K562 (cell line): ENCODE results near the gene DYNC1H1. TPM values are rescaled to one million over a fixed set of nuclear protein-coding genes. Genes with fewer than 3 reads are reported as not detected.

Experiments used
- ATAC-seq: fragments of 200-7000 bp; cut with Tn5 transposase; 3 replicates; pipeline ENCODE4 v1.9.1; 2020; ENCODE audit warnings: moderate library complexity
- BruUV-seq: library from RNA; stranded (reverse); fragments of 400-500 nt; replicated peaks from 2 replicates; lab custom pipeline; 2021; lab: Mats Ljungman, UMichigan
- CTCF ChIA-PET: fragments of 300-600 bp; formaldehyde crosslinking; extraction: SDS; loops from one replicate; lab custom pipeline; 2021; ENCODE audit warnings: low intra/inter-chr PET ratio; lab: Yijun Ruan, JAX
- POLR2A ChIA-PET: fragments of 300-600, 350-650 bp; sonication (Branson Sonifier 250); formaldehyde crosslinking; extraction: SDS; loops from one replicate; lab custom pipeline; 2021; ENCODE audit warnings: antibody characterized with exemption, inconsistent platforms; lab: Yijun Ruan, JAX
- DNase-seq, 4 experiments: peaks; one replicate each; pipeline versions ENCODE4 v3.0.0 to v3.0.0-alpha.2; 2011 to 2018; ENCODE audit warnings: low spot score in 3 of 4, mixed read lengths in 3 of 4; ENCODE audit errors: extremely low read depth in 1 of 4
- FAIRE-seq: peaks from 2 replicates; lab custom pipeline; 2011; peaks lifted over from hg19 to GRCh38; lab: Jason Lieb, UNC
- H2AFZ ChIP-seq: 2 replicates; pipeline ENCODE4 v1.6.0; 2011; ENCODE audit warnings: low read depth, low read length, control low read depth, inconsistent platforms
- H3K27ac ChIP-seq: fragments of 200-600 bp; 3 replicates; pipeline ENCODE4 v1.8.0; 2011; ENCODE audit warnings: low read depth, mild to moderate bottlenecking, control low read depth, inconsistent platforms, low read length, moderate library complexity, mixed read lengths; ENCODE audit errors: extremely low read depth
- H3K27me3 ChIP-seq, 2 experiments: fragments of 300-600 bp in 1 of 2; 2 replicates in 1 of 2; 3 replicates in 1 of 2; pipeline versions ENCODE4 v1.6.0 to v1.8.0; 2011; ENCODE audit warnings: inconsistent platforms in 2 of 2, low read length in 2 of 2, mild to moderate bottlenecking in 1 of 2, mixed read lengths in 1 of 2, moderate library complexity in 1 of 2; ENCODE audit not compliant: control insufficient read depth in 2 of 2, insufficient read depth in 2 of 2
- H3K36me3 ChIP-seq: fragments of 300-600 bp; 3 replicates; pipeline ENCODE4 v1.8.0; 2011; ENCODE audit warnings: mild to moderate bottlenecking, low read length, inconsistent platforms; ENCODE audit not compliant: control insufficient read depth, insufficient read depth
- H3K4me1 ChIP-seq, 2 experiments: fragments of 200-600 bp in 1 of 2; replicated peaks in 1 of 2; 2 replicates in 1 of 2; 3 replicates in 1 of 2; pipeline versions ENCODE4 v1.5.1 to v1.8.0; 2011; ENCODE audit warnings: inconsistent platforms in 2 of 2, low read length in 2 of 2, mild to moderate bottlenecking in 1 of 2, mixed read lengths in 1 of 2, moderate library complexity in 1 of 2; ENCODE audit not compliant: control insufficient read depth in 2 of 2, insufficient read depth in 2 of 2
- H3K4me2 ChIP-seq: 2 replicates; pipeline ENCODE4 v1.6.1; 2011; ENCODE audit warnings: low read length, control low read depth, inconsistent platforms, mixed read lengths; ENCODE audit not compliant: insufficient read depth
- H3K4me3 ChIP-seq: fragments of 200-600 bp; sonication (generic), shearing (Covaris generic); 2 replicates; pipeline ENCODE4 v1.5.1; 2016; ENCODE audit warnings: control low read depth, inconsistent platforms
- H3K79me2 ChIP-seq: fragments of 200-600 bp; 3 replicates; pipeline ENCODE4 v1.8.0; 2011; ENCODE audit warnings: low read length, inconsistent platforms; ENCODE audit not compliant: control insufficient read depth, insufficient read depth
- H3K9ac ChIP-seq, 2 experiments: 2 replicates each; pipeline versions ENCODE4 v1.6.0 to v1.6.1; 2011; ENCODE audit warnings: low read depth in 2 of 2, low read length in 2 of 2, control low read depth in 1 of 2, inconsistent platforms in 1 of 2, mild to moderate bottlenecking in 1 of 2, mixed read lengths in 1 of 2; ENCODE audit not compliant: insufficient read depth in 1 of 2
- H3K9me1 ChIP-seq: one replicate; pipeline ENCODE4 v1.6.0; 2011; ENCODE audit warnings: inconsistent platforms, mild to moderate bottlenecking, low read length, moderate library complexity; ENCODE audit not compliant: control insufficient read depth, insufficient read depth
- H3K9me3 ChIP-seq: replicated peaks from 2 replicates; pipeline ENCODE4 v1.5.1; 2011; ENCODE audit warnings: low read depth, low read length, inconsistent platforms; ENCODE audit not compliant: control insufficient read depth, insufficient read depth
- H4K20me1 ChIP-seq: replicated peaks from 2 replicates; pipeline ENCODE4 v1.6.1; 2011; ENCODE audit warnings: low read length, inconsistent platforms, mixed read lengths; ENCODE audit not compliant: control insufficient read depth, insufficient read depth
- EZH2 ChIP-seq: IDR thresholded peaks from 2 replicates; pipeline ENCODE4 v1.6.1; 2012; ENCODE audit warnings: low read depth, mild to moderate bottlenecking, inconsistent platforms, low read length, borderline replicate concordance
- FOXK2 ChIP-seq, 2 experiments: fragments of 450-650 bp; IDR thresholded peaks in 1 of 2; conservative IDR thresholded peaks in 1 of 2; 2 replicates each; pipeline ENCODE4 v1.6.1; 2016; ENCODE audit warnings: low read depth in 2 of 2, mild to moderate bottlenecking in 1 of 2
- MITF ChIP-seq: IDR thresholded peaks from 2 replicates; pipeline ENCODE4 v1.6.1; 2014; ENCODE audit warnings: antibody characterized with exemption
- POLR2H ChIP-seq: IDR thresholded peaks from 2 replicates; pipeline ENCODE4 v1.6.1; 2016; ENCODE audit warnings: missing genetic modification characterization, low read depth, mild to moderate bottlenecking, control low read depth, missing compliant biosample characterization, moderate library complexity
- RBM17 ChIP-seq: fragments of 200-400 bp; formaldehyde crosslinking; IDR thresholded peaks from 2 replicates; pipeline ENCODE4 v1.6.1; 2017; ENCODE audit warnings: low read depth, mild to moderate bottlenecking, low read length, borderline replicate concordance
- XRCC3 ChIP-seq: fragments of 450-650 bp; IDR thresholded peaks from 2 replicates; pipeline ENCODE4 v1.6.1; 2017; ENCODE audit warnings: mild to moderate bottlenecking, moderate library complexity
- ZNF212 ChIP-seq: fragments of 450-650 bp; formaldehyde crosslinking; IDR thresholded peaks from 2 replicates; pipeline ENCODE4 v1.4.0; 2020; ENCODE audit warnings: mild to moderate bottlenecking
- ZNF609 ChIP-seq: sonication (generic); formaldehyde crosslinking; IDR thresholded peaks from 2 replicates; pipeline ENCODE4 v1.8.1; 2023; ENCODE audit warnings: missing genetic modification reagents, mild to moderate bottlenecking, borderline replicate concordance
- WGBS: fragments of 100-300 bp; shearing (Covaris generic); methylation state at CpG from one replicate; pipeline ENCODE4 v1.1.6; 2016; ENCODE audit warnings: low coverage, mixed read lengths; ENCODE audit not compliant: insufficient coverage; ENCODE audit errors: missing lambda C conversion rate; 5-methylcytosine and 5-hydroxymethylcytosine counted together
- in situ Hi-C: fragments of 300-500 bp; cut with MboI; formaldehyde crosslinking; loops from 4 replicates; pipeline ENCODE4 v1.15.0; 2018; ENCODE audit warnings: inconsistent platforms, mixed read lengths
- intact Hi-C: fragments of 100-400 bp; cut with micrococcal nuclease; formaldehyde crosslinking; loops from 2 replicates; pipeline ENCODE4 v1.14.2; 2022
- polyA plus RNA-seq, 8 experiments: library from polyadenylated mRNA; depleted of rRNA in 4 of 8; stranded (reverse) in 5 of 8; unstranded in 3 of 8; fragments of >200 nt; fragmentation: Nextera tagmentation in 2 of 8; fragmentation: Illumina TruSeq in 1 of 8; extraction: Ambion mirVana in 2 of 8; extraction: Trizol in 1 of 8; gene quantifications; 2 replicates each; pipeline versions ENCODE4 v1.2.1 to v1.2.3, GENCODE V29; 2011 to 2014; ENCODE audit warnings: inconsistent platforms in 1 of 8, missing spikeins in 1 of 8
- total RNA-seq, 7 experiments: library from RNA; depleted of rRNA in 6 of 7; stranded (reverse); fragments of >200 nt in 6 of 7; fragmentation: Illumina TruSeq in 2 of 7; extraction: Trizol in 2 of 7; gene quantifications; 2 replicates each; pipeline versions ENCODE4 v1.2.1 to v1.2.3, GENCODE V29; 2011 to 2021; ENCODE audit warnings: low replicate concordance in 1 of 7
- TF ChIP-seq, protein P1 (sequence below), 2 experiments: fragments of 450-650 bp; IDR thresholded peaks; 2 replicates each; pipeline ENCODE4 v1.6.1; 2018; ENCODE audit warnings: mild to moderate bottlenecking in 2 of 2, low read depth in 1 of 2; ENCODE audit not compliant: partially characterized antibody in 2 of 2

Gene DYNC1H1
- total and polyA plus RNA-seq, 9 of the 15 experiments (the other 6 are each of a cell fraction or from before 2014, with no cell fraction given), result 31.9 to 335 (median 115) TPM

GRCh38 chr14:101947904-101948665 is 16.3 kb upstream of the DYNC1H1 start:
- Histone ChIP-seq H3K4me1 (peaks cover 5 to 18% of the 10 kb centered on the region in 2 experiments; a peak in 4 of 5 replicates), H3K9ac (peak overlapping the region; percentile 99 to 100), H4K20me1 (no peaks in the 10 kb centered on the region), H3K9me1 (no peaks in the 10 kb centered on the region), H3K27me3 (no peaks in the 10 kb centered on the region), H3K4me2 (peak overlapping the region; percentile 97), H2AFZ (peak overlapping the region; percentile 94), H3K4me3 (peak overlapping the region; percentile 96), H3K27ac (peak overlapping the region; percentile 99), H3K79me2 (peaks cover 17% of the 10 kb centered on the region), H3K36me3 (no peaks in the 10 kb centered on the region), H3K9me3 (no peaks in the 10 kb centered on the region)
- CTCF ChIA-PET, result no interaction called here
- ATAC-seq (peak; percentile 99), FAIRE-seq (peak; percentile 100), DNase-seq (peak; percentile 94 to 99 (median 96))
- in situ Hi-C loops (no loop called here), intact Hi-C loops (loop anchor here (5.0 kb wide), 2 partner anchors 186 to 236 kb away; partner anchors contain the start of gene PPP2R5C)
- POLR2A ChIA-PET, result interaction anchor here (0.6 to 2.3 kb wide), 9 partner anchors 9 to 241 kb away, joined by 3 to 10 read pairs (median 3); no protein-coding TSS in a partner anchor
- no TSS peak for BruUV-seq
- 2% methylated on average over 38 of the region's 53 CpGs for WGBS
- no peak for TF ChIP-seq EZH2
- peak; percentile 93 for TF ChIP-seq POLR2H
- TF ChIP-seq ZNF212 (CRISPR knock-in tag), result no peak
- TF ChIP-seq, protein P1, sequence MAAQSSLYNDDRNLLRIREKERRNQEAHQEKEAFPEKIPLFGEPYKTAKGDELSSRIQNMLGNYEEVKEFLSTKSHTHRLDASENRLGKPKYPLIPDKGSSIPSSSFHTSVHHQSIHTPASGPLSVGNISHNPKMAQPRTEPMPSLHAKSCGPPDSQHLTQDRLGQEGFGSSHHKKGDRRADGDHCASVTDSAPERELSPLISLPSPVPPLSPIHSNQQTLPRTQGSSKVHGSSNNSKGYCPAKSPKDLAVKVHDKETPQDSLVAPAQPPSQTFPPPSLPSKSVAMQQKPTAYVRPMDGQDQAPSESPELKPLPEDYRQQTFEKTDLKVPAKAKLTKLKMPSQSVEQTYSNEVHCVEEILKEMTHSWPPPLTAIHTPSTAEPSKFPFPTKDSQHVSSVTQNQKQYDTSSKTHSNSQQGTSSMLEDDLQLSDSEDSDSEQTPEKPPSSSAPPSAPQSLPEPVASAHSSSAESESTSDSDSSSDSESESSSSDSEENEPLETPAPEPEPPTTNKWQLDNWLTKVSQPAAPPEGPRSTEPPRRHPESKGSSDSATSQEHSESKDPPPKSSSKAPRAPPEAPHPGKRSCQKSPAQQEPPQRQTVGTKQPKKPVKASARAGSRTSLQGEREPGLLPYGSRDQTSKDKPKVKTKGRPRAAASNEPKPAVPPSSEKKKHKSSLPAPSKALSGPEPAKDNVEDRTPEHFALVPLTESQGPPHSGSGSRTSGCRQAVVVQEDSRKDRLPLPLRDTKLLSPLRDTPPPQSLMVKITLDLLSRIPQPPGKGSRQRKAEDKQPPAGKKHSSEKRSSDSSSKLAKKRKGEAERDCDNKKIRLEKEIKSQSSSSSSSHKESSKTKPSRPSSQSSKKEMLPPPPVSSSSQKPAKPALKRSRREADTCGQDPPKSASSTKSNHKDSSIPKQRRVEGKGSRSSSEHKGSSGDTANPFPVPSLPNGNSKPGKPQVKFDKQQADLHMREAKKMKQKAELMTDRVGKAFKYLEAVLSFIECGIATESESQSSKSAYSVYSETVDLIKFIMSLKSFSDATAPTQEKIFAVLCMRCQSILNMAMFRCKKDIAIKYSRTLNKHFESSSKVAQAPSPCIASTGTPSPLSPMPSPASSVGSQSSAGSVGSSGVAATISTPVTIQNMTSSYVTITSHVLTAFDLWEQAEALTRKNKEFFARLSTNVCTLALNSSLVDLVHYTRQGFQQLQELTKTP (IDR thresholded peaks at IDR 0.05; ENCODE audit: low read depth in 1 of 2, partially characterized antibody in 2 of 2), result peak in 1 of 2 experiments; percentile 61
- no peak for TF ChIP-seq RBM17
- 0 out of 2 replicates have a peak, but pooled peaks have one; percentile 61 for TF ChIP-seq ZNF609 (CRISPR knock-in tag)
- no peak for TF ChIP-seq XRCC3
- peak; percentile 39 to 86; a peak in 3 of 4 replicates for TF ChIP-seq FOXK2 (conservative IDR thresholded peaks at IDR 0.05 in 1 of 2, IDR thresholded peaks at IDR 0.05 in 1 of 2; ENCODE audit: low read depth in 2 of 2)
- peak; percentile 71; the same call in 1 of the 2 replicates for TF ChIP-seq MITF
